OCI-LY7 (cell line): ENCODE results near the gene ENOX2.

Experiments
- CTCF ChIP-seq: fragments of 200-600 bp; sonication (generic); conservative IDR thresholded peaks from 2 replicates; pipeline ENCODE4 v1.5.1; 2014; ENCODE audit warnings: mild to moderate bottlenecking, antibody characterized with exemption, low read length, moderate library complexity, mixed read lengths
- EZH2phosphoT487 ChIP-seq: fragments of 200-600 bp; sonication (generic); IDR thresholded peaks from 2 replicates; pipeline ENCODE4 v1.6.1; 2018; ENCODE audit warnings: low read depth, borderline replicate concordance, mild to moderate bottlenecking, mixed run types, antibody characterized with exemption, low read length, moderate library complexity, mixed read lengths

GRCh38 chrX:130607431-130607830 lies 295.6 kb downstream of the ENOX2 start:
- TF ChIP-seq CTCF (no peak), EZH2phosphoT487 (no peak)
